Endometrial microvascular endothelial cells (primary cell): Measurements from ENCODE around the gene SPTBN5. TPM values are rescaled to one million over a fixed set of nuclear protein-coding genes. Genes with fewer than 3 reads are reported as not detected.

ENCODE experiments used
- in situ Hi-C: cut with HindIII; loops from 2 replicates; pipeline ENCODE4 v1.10.0; 2017; ENCODE audit warnings: low sequenced_read_pairs, low pct_unique_long_range_greater_than_20kb; ENCODE audit errors: inconsistent ontology term
- total RNA-seq: library from RNA; depleted of rRNA; stranded (reverse); fragments of >200 nt; gene quantifications from one replicate; pipeline ENCODE4 v1.2.3, GENCODE V29; 2015; ENCODE audit errors: inconsistent ontology term

SPTBN5 gene
- total RNA-seq, 1 donor from 2014 or later: 3.1 TPM

DNA sequence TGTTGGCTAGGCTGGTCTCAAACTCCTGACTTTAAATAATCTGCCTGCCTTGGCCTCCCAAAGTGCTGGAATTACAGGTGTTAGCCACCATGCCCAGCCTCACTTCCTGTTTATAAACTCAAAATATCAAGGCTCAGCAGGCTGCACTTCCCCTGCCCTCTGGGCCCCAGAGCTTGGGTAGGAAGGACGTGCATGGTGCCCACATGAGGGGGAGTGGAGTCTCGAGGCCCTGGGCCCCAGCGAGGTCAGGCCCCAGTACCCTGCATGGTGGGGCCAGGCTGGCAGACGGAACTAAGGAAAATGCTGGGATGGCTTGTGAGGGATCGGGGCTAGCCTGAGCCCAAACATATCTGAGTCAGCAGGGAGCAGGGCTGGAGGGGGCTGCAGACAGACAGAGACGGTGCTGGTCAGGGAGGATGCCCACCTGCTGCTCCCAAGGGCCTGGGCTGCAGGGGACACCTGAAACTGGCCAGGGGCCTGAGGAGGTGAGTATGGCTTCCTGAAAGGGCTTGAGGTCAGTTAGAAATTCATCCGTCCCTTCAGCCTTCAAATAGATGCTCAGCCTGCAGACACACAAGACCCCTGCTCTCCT is 5.1 kb downstream of the SPTBN5 start:
- in situ Hi-C loops: no loop called here

DNA sequence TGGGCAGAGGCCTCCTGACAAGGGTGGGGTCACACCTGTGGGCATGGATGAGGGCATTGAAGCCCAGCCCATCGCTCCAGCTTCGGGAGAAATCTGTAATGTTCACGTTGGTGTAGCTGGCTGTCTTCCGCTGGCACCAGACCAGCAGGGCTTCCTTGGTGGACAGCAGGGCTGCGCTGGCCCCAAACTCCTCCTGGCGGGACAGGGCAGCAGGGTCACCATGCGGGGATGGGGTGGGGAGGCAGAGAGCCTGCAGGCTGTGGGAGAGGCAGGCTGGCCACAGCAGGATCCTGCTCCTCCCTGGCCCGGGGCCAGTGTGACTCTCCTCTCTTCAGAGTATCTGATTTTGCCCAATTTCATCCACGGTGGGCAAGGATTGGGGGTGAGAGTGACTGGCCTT is 6.0 kb downstream of the SPTBN5 start:
- in situ Hi-C loops: no loop called here

DNA sequence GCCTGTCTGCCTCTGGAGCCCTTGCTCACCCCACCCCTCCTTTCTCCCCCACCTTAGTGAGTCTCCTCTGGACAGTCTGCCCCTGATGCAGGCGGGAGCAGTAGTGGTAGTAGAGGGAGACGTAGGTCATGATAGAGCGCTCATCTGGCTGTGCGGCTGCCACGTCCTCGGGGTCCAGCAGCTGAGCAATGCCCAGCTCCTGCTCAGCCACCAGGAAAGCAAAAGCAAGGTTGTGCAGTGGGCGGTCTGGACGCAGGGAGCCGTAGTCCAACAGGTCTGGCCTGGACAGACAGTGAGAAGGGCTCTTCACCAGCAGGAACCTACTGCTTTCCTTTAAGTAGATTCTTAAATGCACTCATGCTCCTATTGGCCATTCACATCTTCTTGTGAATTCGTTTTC is 6.7 kb downstream of the SPTBN5 start:
- in situ Hi-C loops: no loop called here

DNA sequence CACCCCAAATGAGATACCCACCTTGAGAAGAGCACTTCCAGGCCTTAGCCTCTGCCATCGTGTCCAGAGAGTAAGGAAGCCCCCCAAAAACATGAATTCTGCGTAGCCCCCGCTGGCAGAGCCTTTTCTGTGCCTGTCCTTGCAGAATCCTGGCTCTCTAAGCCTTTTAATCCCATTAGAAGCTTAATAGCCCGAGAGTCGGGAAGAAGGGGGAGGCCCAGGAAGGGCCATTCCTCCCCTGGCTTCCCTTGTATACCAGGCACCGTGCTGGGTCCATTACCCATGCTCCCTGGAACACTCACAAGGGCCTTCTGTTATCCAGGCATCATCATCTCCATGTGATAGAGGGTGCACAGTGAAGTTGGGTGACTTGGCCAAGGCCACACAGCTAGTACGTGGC is 7.1 kb downstream of the SPTBN5 start:
- in situ Hi-C loops: no loop called here

DNA sequence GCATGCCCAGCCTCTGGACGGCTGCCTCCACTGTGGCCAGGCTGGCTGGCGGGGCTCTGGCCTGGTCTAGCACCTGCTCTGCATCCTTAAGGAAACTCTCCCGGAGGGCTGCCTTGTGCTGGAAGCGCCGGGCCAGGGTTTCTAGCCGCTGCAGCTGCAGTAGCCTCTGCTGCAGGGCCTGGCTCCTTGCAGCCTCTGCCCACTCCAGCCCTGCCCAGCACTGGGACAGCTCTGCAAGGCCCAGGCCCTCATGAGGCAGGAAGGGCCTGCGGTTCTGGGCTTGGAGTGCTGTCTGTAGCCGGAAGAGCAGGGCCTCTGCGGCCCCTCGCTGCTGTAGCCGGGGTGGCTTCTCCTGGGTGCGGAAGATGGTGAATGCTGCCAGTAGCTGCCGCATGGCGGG is 8.0 kb downstream of the SPTBN5 start:
- in situ Hi-C loops: no loop called here

DNA sequence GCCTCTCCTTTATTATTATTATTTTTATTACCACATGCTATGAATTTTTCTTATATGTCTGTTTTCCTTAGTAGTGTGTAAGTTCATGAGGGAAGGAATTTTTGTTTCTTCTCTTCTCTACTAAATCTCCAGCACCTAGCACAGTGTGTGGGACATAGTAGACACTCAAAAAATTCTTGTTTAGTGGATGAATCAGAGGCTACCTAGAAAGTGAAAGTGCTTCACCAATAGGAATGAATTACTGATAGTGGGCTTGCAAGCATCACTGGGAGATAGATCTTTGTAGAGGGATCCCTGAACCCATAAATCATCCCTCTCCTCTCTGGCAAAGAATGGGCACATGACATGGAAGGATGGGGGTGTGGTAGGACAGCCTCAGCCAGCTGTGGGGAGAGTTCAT is 8.5 kb downstream of the SPTBN5 start:
- in situ Hi-C loops: no loop called here

DNA sequence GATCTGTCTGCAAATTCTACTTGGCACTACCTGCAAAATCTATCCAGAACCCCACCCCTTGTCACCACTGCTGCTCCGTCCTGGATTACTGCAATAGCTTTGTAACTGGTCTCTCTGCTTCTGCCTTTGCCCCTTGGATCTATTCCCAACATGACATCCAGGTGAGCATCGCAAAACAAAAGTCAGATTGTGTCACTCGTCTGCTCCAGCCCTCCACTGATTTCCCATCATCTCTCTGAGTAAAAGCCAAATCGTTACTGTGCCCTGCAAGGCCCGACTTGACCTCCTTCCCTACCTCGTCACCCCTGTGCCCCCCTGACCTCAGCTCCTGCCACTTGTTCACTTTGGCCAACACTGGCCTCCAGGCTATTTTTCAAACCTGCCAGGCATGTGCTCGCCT is 9.4 kb downstream of the SPTBN5 start:
- in situ Hi-C loops: no loop called here

DNA sequence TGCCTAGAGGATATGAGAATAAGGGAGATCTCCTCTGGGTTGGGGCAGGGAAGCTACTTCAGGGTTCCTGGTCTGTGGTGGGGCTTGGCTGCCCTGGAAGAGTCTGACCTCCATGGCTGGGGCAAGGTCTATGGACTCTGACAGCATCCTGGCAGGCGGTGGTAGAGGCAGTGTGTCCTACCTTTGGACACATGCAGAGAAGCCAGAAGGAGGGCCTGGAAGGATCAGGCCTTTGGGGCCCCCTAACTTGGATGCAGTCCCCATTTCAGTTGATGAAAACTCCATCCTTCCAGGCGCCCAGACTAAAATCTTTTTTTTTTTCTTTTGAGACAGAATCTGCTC is 10.4 kb downstream of the SPTBN5 start:
- in situ Hi-C loops: no loop called here

DNA sequence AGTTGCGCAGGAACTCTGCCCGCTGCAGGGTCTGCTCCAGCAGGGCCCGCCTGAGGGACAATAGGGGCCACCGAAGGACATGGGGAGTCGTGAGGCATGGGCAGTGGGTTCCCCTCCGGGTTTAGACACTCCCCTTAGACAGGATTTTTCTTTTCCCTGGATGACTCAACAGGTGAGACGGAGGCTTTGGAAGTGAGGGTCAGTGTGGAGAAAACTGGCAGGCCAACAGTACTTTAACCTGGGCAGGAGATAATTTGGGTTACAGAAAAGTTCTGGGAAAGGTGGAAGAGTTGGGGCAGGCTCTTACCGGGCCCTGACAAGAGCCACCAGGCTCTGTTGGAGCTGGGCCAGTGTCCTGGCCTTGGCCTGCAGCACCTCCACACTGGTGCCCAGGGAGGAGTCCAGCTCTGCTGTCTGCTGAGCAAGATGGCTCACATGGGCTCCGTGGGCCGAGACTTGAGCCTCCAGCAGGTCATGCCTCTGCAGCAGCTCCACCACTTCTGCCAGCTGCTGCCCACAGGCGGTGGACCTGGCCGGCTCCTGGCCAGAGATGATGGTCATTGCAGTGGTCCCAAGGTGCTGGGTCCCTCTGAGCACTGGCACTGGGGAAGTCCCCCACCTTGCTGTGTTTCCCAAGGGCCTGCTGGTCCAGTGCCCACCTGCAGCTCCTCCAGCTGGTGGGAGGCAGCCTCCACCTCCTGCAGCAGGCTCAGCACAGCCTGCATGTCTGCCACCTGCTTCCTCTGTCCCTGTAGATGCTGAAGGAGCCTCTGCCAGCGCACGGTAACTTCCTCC is 11.0 kb downstream of the SPTBN5 start:
- in situ Hi-C loops: no loop called here

DNA sequence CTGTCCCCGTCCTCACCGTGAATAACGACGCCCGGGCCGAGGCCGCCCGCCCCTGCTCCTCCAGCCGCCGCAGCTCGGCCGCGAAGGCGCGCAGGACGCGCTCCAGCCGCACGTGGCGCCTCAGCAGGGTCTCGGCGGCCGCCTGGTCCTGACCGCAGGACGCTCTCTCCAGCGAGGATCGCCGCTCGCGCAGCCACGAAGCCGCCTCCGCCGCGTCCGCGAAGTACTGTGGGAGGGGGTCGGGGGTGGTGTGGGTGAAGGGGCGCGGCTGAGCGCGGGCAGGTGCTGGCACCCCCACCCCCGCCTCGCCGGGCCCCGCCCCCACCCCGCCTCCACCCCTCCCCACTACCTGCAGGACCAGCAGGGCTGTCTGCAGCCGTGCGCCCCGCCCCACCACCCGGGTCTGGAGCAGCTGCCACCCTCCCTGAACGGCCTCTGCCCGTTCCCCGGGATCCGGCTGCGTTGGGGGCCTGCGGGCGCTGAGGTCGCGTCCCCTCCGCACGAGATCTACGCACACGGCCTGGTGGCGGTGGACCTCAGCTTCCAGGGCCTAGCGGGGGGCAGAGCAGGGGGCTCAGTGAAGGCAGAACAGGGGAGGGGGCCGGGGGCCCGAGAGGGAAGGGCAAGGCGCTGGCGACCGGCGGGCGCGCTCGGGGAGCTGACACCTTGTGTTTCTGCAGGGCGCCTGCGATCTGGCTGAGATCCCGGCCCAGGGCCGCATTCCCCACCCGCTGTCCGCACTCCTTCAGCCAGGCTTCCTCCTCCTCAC is 11.7 kb downstream of the SPTBN5 start:
- in situ Hi-C loops: no loop called here

DNA sequence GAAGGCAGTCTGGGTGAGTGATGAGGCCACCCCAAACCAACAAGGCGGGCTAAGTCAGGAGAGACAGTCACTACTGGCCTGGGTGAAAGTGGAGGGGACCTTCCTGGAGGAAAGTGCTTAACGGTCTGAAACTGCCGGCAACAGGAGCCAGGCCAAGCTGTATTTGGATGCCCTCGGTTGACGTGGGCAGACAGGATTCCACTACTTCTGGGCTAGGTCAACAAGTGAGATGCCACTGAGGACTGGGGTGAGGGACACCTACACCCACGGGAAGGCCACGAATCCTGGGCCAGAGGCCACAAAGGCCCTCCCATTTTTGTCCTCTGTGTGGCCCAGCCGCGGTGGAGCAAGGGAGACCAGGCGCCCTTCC is 12.3 kb downstream of the SPTBN5 start:
- in situ Hi-C loops: no loop called here

DNA sequence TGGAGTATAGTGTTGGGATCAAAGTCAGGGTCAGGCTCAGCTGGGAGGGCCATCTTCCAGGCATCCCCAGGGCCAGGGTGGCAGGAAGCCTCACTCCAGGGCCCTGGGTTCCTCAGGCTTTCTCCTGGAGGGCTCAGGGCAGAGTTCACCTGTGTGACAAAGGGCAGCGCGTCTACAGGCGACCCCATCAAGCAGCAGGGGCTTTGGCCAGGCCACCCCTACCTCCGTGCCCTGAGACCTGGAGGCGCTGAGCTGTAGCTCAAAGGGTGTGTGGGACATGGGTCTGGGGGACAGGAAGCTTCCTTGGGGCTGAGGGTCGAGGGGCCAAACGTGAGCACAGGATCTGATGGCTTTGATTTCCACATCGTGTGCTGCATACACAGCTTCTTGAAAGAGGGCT is 12.8 kb downstream of the SPTBN5 start:
- in situ Hi-C loops: no loop called here

DNA sequence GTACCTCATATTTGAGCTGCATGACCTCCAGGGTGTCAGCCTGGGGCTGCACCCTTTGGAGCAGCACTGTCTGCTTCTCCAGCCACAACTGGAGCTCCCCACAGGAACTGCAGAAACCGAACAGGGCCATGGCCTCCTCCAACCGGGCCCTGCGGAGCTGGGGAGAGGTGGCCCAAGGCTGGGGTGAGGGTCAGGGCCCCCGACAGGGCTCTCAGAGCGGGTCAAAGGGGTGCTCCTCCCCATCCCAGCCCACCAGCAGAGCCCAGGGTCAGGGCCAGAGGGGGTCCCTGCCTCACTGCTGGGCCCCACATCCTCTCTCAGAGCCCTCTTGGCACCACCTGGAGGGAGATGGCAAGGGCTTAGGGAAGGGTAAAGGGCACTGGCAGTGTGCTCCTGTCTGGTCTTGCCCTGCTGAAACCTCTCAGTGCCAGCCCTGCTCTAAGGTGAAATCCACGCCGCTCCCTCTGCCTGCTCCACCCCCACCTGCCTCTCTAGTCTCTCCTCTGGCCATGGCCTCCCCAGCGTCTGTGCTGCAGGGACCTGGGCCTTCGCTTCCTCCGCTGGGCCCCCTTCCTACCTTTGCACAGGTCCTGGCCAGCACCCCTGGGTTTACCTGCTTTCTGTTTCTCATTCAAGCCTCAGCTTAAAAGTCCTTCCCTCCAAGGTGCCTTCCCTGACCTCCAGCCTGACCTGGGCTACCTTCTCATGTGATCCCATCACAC is 13.5 kb downstream of the SPTBN5 start:
- in situ Hi-C loops: no loop called here

DNA sequence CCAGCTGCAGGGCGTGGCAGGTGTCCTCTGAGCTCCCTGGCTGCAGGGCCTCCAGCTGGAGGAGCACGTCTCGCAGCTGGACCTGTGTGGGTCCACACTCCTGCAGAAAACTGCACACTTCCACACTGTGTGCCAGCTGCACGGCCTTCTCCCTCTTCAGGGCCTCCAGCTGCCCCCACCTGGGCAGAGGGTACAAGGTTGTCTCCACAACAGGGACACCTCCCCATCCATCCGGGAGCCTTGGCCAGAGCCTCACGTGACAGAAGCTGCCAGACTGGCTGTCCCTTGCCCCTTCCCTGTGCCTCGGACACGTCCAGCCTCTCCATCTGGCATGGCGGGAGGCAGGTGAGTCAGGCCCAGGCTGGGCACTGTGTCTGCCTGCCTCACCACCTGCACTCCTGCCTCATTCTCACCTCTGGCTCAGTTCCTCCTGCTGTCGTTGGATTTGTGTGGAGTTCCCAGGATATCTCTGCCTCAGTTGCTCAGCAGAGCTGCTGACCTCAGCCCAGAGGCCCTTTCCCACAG is 14.5 kb downstream of the SPTBN5 start:
- in situ Hi-C loops: no loop called here

DNA sequence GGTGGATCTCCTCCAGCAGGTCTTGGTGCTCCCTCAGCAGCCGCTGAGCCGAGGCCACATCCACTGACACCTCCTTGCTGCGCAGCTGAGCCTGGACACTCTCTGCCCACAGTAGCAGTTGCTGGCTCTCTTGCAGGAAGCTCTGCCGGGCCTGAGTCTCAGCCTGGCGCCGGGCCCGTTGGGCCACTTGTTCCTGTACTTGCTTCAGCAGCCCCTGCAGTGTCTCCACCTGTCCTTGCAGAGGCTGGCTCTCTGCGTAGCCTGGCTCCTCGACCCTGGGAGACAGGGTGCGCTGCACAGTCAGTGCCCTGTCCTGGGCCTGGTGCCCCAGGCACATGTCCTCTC is 15.5 kb downstream of the SPTBN5 start:
- in situ Hi-C loops: no loop called here

DNA sequence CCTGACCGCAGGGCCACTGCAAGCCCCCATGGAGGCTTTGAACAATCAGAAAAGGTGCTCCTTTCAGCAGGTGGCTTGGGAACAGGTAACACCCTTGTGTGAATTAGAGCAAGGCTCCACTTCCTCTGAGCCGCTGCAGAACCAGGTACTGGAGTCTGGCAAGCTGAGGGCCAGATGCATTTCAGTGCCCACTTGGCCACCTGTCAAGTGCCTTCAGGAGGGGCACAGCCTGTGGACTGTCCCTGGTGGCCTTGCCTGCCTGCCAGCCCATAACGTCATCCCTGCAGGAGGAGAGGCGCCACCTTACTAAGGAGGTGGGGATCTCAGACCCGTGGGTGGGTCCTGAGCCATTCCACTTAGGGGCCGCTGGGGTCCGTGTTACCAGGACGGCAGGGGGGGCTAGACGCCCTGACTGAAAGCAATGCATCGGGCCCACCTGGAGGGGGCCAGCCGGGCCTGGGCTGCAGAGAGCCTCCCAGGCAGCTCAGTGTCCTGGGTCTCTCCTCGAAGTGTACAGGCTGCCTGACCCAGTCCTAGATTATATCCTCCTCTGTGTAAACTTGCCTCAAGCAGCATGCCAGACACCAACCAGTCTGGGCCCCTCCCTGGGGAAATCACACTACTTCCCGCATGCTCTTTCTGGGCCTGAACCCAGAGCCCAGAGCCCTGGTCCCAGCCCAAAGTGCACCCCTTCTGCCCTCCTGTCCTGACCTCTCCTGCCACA is 16.1 kb downstream of the SPTBN5 start:
- in situ Hi-C loops: no loop called here

DNA sequence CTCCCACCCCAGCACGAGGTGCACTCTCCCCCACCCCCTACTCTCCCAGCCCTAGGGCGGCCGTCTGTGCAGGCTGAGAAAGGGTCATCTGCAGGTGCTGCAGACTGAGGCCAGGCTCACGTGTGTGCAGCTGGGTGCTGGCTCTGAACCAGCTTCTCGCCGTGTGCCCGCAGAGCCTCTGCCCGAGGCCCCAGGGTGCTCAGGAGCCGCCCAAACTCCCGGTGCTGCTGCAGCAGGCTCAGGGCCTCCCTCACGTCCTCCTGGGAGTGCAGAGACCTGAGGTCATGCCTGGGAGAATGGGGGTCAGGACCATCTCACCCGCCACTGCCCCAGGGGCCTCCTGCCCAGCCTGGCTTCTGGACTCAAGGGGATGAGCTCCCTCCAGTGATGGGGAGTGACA is 17.2 kb downstream of the SPTBN5 start:
- in situ Hi-C loops: no loop called here

DNA sequence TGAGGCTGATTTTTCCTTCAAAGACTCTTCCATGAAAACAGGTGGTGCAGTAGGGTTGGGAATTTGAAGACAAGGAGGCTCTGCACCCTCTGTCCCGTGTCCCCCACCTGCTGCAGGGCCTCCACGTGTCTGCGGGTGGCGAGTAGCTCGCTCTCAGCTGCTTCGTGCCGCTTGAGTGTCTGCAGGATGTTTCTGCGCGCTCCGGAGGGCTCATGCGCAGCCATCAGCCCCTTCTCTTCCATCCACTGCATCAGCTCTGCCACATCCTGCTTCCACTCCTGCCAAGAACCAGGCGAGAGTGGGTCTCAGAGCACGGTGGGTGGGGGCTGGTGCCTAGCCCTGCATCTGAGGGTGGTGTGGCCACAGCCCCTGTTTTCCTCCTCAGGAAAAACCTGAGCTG is 17.8 kb downstream of the SPTBN5 start:
- in situ Hi-C loops: no loop called here

DNA sequence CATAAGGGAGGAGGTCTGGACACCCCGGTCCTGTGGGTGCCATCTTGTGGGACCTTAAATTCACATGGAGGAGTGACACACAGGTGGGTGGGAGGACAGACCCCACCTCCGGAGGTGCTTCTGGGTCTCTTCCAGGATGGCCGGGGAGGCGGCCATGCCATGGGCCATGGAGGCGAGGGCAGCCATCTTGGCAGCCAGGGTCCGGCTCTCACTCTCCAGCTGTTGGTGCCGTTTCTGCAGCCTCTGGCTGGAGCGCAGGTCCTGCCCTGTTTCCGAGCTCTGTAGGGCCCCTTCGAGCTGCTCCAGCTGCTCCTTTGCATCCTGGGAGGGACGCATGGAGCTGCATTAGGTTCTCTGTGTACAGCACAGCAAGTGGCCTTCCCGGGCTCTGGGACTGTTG is 19.1 kb downstream of the SPTBN5 start:
- in situ Hi-C loops: no loop called here
